HG03439 (cell line): ENCODE measurements around the gene TTC28.
"Not testable (repeated sequence)": the region's sequence is repeated elsewhere in the genome, so short reads cannot be mapped to it uniquely, and the experiment has no call there.

Experiments
- ATAC-seq: cut with Tn5 transposase; IDR thresholded peaks from one replicate; pipeline ENCODE4 v1.9.1; 2021; ENCODE audit warnings: mild to moderate bottlenecking, moderate library complexity; ENCODE audit not compliant: unreplicated experiment

The TTC28 gene

DNA sequence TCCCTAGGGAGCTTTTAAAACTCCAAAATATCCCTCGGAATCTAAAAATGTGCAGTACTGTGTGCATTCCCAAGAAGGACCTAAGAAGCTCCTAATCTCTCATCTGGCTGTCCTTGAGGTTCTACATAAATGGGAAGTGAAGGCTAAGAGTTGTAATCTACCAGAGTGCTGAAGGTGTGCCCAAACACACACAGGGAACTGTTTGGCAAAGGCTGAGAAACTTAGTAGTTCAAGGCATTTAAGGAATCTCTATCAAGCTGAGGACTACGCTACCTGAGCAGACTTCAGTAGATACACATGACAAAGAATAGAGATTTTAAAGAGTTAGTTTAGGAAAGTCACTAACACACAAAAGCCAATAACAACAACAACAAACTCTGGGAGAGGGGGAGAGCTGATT lies 71.1 kb downstream of the TTC28 start:
- no peak for ATAC-seq

DNA sequence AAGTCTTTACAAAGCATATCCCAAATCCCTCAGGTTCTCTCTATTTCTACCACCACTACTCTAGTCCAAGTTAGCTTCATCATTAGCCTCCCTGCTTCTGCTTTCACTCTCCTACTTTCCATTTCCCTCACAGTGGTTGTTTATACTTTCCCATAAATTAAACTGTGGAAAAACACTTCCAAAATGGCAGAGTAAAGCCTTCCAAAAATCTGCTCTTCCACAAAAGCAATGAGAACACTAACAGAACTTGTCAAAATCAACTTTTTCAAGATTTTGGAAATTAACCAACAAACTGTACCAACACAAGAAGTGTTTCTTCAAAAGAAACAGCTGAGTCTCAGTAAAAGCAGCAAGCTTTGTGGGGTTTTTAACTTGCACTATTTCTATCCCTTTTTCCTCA lies 71.8 kb downstream of the TTC28 start:
- no peak for ATAC-seq

DNA sequence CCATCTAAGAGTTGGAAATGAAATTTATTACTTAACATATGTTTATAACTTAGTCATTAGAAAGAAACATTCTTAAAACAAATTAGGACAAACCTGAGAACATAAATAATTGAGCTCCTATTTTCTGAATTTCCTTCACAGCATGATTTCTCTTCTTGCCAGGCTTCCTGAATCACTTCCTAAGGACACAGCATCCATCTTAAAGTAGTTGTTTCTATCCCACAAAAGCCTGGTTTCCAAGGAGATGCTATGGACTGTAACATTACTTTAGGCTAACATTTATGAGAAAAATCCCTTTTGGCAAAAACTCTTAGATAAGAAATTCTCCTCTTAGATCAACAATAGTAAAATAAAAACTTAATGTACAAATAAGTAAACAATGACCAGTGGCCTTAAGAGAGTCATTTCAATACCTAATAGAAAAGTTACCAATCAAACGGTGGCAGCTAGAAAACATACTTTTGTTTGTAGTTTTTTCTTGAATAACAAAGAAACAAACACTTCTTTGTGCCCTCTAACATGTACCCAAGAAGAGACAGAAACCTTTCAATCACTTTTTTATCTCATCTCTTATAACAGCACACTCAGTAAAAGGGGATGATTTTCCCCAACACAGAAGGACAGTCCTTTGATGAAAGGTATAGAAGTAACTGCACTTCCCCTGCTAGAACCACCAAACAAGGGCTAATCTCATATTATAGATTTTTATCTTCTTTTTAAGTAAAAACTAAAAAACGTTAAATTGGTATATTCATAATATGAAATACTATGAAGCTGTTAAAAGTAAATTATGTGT lies 74.5 kb downstream of the TTC28 start:
- no peak for ATAC-seq

DNA sequence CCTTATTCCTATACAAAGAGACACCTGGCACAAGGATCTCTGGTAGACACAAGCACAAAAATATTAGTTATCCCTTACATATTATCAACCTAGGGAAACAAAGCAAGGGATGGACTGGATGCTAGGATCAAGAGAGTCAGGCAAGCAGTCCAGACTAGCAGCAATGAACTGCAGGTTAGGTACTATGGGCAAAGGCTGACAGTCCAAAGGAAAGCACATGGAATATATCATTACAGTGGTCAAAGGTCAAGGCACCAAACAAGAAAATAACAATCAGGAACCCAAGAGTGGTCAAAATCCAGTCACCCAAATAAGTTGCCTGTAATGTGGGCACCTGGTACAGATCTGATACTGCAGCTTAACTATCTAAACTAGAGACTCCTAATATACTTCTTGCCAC lies 77.7 kb downstream of the TTC28 start:
- ATAC-seq = no peak

DNA sequence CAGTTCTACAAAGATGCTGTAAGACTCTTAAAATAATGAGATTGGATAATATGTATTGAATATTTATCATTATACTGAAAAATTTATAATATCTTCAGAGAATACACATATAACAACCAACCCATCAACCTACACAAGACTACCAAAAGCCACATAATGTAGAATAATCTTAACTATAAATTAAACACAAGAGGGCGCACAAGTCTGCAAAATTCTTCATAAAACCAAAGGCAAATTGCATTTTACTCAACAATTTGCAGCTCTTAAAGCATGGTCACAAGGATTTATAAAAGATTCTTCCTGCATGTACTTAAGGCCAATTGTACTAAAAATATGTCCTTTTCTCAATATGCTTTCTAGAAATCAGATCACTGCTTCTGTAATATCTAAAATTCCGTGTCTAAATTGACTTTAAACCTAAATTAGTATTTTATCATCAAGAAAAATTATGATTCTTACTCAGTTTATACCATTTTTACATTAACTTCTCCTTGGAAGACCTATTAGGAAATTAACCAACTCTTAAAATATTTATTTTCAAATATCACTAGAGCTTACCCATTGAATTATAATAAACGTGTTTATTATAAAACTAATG lies 79.0 kb downstream of the TTC28 start:
- no peak for ATAC-seq

DNA sequence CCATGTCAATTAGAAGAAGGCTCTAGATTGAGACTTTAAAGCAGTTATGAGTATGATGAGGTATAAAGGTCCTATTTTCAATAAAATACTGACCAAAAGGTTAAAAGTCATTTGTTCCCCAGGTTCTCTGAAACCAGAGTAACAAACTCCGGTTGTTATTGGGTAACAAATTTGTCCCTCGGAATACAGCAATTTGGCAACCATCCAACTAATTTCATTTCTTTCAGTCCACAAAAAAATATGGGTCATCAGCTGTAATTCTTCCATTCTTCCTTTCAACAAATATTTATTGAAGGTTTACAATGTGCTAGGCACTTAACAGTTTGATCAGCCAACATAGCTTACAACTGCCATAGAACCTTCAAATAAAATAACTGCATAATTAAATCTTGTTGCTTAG lies 79.9 kb downstream of the TTC28 start:
- no peak for ATAC-seq

DNA sequence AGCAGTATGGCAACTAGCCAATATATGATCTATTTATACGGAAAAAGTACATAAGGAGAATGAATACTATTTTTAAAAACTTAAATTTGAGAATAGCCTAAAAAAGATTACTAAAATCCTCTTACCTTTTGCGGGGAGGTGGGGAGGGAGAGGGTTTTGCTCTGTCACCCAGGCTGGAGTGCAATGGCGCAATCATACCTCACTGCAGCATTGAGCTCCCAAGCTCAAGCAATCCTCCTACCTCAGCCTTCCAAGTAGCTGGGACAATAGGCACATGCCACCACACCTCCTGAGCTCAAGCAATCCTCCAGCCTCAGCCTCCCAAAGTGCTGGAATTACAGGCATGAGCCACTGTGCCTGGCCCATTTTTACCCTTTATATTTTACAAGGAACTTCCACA lies 82.0 kb downstream of the TTC28 start:
- no peak for ATAC-seq

DNA sequence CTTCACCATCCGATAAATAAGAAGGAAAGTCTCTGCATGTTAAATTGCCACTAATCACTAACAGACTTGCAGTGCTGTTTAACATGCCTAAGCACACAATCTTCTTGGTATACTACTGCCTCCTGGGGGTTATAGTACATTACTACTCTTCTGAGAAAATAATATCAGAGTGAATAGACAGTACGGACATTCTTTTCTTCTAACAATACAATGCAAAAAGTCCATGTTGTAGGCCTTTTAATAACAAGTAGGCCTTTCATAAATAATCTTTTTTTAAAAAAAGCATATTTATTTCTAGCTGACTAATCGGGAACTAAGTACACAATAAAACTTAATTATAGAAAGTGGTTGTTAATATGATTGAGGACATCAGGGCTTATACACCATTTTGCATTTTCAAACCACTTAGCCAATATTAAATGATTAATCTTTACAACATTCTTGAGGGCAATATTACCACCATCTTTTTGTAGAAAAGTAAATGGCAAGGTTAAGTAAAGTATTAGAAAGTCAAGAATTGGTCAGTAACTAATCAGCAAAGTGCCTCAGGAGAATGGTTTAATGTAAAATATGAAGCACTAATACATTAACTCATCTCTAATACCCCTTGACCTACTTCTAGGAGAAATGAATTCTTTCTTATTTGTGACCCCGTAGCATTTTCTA lies 84.7 kb downstream of the TTC28 start:
- ATAC-seq = no peak

DNA sequence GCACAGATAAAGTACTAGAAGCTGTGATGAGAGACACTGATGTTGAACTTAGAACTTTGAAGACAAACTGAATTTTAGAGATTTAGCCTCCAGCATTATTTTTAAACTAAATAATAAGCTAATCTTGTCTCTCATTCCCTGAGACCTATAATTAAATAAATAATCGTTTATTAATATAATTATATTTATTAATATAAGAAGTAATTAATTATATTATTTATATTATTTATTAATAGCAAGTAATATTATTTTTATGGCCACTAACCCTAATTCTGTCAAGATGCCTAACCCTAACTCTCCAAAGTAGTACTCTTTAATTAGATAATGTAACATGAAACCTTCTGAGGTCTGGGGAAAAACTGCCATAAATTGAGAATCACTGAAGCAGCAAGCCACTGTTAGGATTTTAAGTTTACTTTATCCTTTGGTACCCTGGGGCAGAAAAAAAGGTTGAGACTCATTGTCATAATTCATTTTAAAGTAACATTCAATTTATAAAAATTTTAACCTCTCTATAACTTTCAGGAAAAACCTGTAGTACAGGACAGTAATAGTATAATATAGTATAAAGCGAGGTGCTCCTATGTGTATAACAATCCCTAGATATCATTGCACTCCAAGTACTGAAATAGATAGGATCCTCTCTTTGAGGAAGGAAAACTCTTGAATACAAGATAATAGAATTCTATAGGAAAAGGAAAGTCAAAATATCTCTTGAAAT lies 85.4 kb downstream of the TTC28 start:
- ATAC-seq = no peak

DNA sequence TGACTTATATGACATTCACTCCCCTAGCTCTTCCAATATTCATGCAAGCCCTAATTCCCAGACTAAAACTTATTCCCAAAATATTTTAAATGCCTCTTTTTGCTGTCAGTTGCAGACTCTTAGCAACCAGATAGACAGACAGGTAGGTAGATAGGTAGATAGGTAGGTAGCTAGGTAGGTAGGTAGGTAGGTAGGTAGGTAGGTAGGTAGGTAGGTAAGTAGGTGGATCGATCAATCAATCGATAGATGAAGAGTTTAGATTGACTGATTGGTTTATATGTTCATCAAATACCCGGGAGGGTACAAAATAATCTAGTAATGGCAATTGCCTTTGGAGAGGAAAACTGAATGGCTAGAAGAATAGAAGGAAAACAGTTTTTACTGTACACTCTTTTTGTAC lies 86.3 kb downstream of the TTC28 start:
- no peak for ATAC-seq

DNA sequence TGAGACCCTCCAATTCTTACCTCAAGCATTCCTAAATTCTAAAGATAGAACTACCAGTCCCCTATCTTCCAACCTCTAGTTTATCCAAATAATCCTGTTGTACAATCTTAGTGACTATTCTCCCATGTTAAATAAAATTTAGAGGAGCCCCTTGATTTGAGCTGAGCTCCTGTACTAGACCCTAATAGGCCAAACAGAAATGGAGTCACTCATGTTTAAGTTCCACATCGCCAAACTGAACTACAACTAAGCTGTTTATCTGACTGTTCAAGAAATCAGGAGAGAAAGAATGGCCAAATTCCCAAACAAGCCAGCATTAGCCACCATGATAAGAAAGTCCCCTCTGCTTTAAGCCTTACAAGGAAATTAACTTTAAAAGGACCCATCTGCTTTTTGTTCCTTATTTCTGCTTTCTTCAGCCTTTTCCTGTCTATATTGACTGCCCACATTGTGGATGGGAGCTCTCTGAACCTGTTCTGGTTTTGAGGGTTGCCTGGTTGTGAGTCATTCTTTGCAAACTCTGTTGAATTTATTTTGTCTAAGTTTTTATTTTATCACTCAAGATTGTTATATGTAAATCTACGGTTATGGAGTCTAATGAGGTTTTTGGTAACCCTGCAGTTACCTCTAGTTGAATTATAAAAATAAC lies 90.4 kb downstream of the TTC28 start:
- ATAC-seq = no peak

DNA sequence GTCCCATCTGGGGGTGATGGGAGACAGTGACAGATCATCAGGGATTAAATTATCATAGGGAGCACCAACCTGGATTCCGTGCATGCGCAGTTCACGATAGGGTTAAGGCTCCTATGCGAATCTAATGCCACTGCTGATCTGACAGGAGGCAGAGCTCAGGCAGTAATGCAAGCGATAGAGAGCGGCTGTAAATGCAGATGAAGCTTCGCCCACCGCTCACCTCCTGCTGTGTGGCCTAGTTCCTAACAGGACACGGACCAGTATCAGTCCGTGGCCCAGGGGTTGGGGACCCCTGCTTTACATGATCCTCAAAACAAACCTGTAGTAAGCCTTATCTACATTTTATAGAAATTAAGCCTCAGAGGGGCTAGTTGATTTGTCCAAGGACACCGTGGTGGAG lies 94.3 kb downstream of the TTC28 start:
- no peak for ATAC-seq

DNA sequence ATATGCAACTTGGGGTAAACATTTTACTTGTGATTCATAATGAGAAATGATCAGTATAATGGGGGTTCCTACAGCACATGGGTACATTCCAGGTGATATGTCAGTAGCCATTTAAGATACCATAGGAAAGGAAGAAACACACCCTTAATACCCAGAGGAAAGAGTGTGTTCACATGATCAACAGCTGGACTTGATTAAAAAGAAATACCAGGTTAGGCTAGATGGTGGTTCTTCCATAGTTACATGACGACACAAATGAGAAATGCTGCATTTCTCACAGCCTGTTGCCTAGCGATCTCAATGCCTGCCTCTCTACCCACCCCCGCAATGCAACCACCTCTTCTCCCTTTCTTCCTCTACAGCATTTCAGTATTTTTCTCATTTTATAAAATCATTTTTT lies 96.8 kb downstream of the TTC28 start:
- ATAC-seq = no peak

DNA sequence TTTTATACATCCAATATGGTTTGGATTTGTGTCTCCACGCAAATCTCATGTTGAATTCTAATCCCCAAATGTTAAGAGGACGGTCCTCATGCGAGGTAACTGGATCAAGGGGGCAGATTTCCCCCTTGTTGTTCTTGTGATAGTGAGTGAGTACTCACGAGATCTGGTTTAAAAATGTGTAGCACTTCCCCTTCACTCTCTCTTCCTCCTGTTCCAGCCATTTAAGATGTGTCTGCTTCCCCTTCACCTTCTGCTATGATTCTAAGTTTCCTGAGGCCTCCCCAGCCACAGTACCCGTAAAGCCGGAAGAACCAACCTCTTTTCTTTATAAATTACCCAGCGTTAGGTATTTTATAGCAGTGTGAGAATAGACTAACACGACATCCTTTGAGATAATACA lies 98.6 kb downstream of the TTC28 start:
- ATAC-seq = no peak

DNA sequence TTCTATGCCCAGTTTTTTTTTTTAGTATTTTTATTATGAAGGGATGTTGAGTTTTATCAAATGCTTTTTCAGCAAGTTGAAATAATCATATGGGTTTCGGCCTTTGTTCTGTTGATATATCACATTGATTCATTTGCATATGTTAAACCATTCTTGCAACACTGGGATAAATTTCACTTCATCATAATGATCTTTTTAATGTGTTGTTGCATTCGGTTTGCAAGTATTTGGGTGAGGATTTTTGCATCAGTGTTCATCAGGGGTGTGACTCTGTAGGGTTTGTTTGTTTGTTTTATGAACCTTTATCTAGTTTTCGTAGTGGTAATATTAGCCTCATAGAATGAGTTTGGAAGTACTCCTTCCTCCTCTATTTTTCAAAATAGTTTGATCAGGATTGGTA lies 103.5 kb downstream of the TTC28 start:
- no peak for ATAC-seq

DNA sequence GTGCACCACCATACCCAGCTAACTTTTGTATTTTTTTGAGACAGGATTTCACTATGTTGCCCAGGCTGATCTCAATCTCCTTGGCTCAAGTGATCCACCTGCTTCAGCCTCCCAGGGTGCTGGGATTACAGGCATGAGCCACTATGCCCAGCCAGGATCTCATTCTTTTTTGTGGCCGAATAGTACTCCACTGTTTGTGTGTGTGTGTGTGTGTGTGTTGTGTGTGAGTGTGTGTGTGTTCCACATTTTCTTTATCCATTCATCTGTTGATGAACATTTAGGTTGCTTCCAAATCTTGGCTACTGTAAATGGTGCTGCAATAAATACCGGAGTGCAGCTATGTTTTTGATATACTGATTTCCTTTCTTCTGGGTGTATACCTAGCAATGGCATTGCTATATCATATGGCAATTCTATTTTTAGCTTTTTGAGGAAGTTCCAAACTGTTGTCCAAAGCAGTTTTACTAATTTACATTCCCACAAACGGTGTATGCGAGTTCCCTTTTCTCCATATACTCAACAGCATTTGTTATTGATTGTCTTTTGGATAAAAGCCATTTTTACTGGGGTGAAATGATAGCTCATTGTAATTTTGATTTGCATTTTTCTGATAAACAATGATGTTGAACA lies 105.4 kb downstream of the TTC28 start:
- no peak for ATAC-seq

DNA sequence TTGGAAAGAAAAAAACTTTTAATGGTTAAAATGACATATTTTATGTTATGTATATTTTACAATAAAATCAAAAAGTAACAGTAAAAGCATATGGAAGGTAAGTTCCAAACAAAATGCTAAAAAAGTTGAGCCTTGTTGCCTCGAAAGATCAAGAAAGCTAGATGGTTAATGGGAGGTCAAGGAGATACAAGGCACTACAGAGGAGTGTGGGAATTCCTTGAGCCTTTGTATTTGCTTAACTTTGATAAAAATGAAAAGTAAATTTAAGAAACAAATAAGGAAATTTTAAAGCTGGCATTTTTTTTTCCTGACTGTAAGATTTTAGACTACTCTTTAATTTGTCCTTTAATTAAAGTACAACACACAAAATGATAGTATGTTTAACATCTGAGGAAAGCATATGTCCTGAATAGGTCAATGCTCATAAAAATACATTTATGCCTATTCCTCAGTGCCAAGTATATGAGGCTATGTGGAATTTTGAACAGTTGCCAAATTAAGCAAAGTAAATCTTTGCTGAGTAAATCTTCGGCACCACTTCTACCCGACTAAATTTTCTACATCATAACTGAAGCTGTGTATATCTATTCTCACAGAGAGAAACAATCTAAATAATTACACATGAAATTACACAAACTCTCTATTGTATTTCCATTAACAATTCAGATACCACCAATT lies 108.8 kb downstream of the TTC28 start:
- no peak for ATAC-seq

DNA sequence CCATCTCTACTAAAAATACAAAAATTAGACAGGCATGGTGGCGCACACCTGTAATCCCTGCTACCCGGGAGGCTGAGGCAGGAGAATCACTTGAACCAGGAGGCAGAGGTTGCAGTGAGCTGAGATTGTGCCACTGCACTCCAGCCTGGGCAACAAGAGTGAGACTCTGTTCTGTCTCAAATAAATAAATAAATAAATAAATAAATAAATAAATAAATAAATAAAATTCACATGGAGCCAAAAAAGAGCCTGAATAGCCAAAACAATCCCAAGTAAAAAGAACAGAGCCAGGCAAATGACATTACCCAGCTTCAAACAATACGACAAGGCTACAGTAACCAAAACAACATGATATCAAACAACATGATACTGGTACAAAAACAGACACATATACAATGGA lies 110.7 kb downstream of the TTC28 start:
- not testable (repeated sequence) for ATAC-seq

DNA sequence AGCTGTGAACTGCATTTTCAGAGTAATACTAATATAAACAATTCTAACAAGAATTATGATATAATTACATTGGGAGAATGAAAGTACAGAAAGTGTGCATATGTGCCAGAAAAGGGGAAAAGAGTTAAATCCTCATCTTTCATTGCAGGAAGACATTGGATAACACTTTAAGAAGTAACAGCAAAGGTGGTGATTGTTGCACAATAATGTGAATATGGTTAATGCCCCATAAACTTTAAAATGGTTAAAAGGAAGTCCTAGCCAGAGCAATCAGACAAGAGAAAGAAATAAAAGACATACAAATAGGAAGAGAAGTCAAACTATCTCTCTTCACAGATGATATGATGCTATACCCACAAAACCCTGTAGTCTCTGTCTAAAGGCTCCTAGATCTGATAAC lies 111.5 kb downstream of the TTC28 start:
- no peak for ATAC-seq

DNA sequence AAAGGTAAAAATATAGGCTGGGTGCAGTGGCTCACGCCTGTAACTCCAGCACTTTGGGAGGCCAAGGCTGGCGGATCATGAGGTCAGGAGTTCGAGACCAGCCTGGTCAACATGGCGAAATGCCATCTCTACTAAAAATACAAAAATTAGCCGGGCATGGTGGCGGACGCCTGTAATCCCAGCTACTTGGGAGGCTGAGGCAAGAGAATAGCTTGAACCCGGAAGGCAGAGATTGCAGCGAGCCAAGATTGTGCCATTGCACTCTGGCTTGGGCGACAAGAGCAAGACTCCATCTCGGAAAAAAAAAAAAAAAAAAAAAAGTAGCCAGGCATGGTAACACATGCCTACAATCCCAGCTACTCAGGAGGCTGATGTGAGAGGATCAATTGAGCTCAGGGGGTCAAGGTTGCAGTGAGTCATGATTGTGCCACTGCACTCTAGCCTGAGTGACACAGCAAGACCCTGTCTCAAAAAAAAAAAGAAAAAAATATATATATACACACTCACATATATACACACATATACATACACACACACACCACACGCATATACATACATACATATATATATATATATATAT lies 112.6 kb downstream of the TTC28 start:
- ATAC-seq = not testable (repeated sequence)
